ENCODE results near the gene CYTH1.

DNA sequence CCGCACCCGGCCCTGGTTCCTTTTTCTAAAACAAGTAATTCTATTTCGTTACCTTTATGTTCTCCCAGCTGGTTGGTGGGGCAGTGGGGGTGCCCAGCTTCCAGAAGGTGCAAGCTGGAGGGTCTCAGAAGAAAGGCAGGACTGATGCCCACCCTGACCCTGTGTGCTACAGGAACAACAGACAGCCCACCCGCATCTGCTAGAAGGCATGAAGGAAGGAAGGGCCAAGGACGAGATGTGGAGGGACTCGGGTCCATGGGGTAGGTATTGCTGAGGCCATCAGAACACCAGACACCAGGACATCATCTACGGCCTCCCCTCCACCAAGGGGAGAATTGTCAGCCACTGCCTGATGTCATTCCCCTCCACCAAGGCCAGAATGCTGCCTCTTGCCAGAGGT lies 6.4 kb upstream of the CYTH1 start:
- TF ChIP-seq, protein P1, sequence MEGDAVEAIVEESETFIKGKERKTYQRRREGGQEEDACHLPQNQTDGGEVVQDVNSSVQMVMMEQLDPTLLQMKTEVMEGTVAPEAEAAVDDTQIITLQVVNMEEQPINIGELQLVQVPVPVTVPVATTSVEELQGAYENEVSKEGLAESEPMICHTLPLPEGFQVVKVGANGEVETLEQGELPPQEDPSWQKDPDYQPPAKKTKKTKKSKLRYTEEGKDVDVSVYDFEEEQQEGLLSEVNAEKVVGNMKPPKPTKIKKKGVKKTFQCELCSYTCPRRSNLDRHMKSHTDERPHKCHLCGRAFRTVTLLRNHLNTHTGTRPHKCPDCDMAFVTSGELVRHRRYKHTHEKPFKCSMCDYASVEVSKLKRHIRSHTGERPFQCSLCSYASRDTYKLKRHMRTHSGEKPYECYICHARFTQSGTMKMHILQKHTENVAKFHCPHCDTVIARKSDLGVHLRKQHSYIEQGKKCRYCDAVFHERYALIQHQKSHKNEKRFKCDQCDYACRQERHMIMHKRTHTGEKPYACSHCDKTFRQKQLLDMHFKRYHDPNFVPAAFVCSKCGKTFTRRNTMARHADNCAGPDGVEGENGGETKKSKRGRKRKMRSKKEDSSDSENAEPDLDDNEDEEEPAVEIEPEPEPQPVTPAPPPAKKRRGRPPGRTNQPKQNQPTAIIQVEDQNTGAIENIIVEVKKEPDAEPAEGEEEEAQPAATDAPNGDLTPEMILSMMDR (IDR thresholded peaks at IDR 0.05 in 8 of 11, conservative IDR thresholded peaks at IDR 0.05 in 3 of 11) = no peak
- TF ChIP-seq POLR2A (IDR thresholded peaks at IDR 0.05) (no peak), POLR2AphosphoS5 (IDR thresholded peaks at IDR 0.05) (no peak)

Measured in spleen (tissue), 7 donors.